NB4 (cell line): ENCODE results near the gene PSMB8.

ENCODE experiments used
- DNase-seq: peaks from one replicate; pipeline ENCODE4 v3.0.0; 2010; ENCODE audit warnings: low read depth
- H3K4me3 ChIP-seq: one replicate; pipeline ENCODE4 v1.5.1; 2011; ENCODE audit warnings: mild to moderate bottlenecking, low read depth, low read length, moderate library complexity
- MYC ChIP-seq: IDR thresholded peaks from 2 replicates; pipeline ENCODE4 v1.6.1; 2011; ENCODE audit warnings: low read depth, low read length
- POLR2A ChIP-seq: IDR thresholded peaks from 2 replicates; pipeline ENCODE4 v1.6.1; 2011; ENCODE audit warnings: mild to moderate bottlenecking; ENCODE audit not compliant: insufficient read length; ENCODE audit errors: extremely low read depth
- TF ChIP-seq, protein P1 (sequence below): IDR thresholded peaks from 2 replicates; pipeline ENCODE4 v1.6.1; 2011; ENCODE audit warnings: low read depth, low read length
- TF ChIP-seq, protein P2 (sequence below): IDR thresholded peaks from one replicate; pipeline ENCODE4 v1.5.1; 2012; ENCODE audit warnings: low read depth, low read length

PSMB8 gene

DNA sequence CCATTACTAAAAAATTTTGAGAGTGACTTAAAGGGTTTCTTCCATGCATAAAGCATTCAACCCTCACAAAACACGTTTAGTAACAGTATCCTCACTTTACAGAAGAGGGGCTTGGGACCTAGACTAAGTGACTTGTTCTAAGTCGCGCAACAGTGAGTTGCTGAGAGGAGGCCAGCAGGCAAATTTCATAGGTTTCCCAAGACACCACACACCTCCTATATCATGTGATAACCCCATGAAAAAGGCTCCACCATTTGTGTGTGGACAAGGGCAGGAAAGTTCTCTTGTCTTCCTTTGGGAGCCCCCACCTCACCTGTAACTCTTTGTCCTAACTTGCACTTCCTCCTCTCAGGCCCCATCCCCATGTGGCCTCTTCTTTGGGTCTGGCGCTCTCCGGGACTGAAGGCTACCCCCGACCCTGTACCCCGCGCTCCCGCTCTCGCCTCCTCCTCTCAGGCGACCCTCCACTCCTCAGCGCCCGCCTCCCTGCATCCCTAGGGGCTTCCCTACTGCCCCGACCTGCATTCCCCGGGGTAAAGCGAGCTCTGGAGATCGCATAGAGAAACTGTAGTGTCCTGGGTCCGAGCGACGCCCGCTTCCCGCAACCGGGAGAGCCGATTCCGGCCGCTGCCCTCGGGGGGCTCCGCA lies 392 bp downstream of the PSMB8 start:
- TF ChIP-seq, protein P1, sequence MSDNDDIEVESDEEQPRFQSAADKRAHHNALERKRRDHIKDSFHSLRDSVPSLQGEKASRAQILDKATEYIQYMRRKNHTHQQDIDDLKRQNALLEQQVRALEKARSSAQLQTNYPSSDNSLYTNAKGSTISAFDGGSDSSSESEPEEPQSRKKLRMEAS: peak; percentile 46
- TF ChIP-seq, protein P2, sequence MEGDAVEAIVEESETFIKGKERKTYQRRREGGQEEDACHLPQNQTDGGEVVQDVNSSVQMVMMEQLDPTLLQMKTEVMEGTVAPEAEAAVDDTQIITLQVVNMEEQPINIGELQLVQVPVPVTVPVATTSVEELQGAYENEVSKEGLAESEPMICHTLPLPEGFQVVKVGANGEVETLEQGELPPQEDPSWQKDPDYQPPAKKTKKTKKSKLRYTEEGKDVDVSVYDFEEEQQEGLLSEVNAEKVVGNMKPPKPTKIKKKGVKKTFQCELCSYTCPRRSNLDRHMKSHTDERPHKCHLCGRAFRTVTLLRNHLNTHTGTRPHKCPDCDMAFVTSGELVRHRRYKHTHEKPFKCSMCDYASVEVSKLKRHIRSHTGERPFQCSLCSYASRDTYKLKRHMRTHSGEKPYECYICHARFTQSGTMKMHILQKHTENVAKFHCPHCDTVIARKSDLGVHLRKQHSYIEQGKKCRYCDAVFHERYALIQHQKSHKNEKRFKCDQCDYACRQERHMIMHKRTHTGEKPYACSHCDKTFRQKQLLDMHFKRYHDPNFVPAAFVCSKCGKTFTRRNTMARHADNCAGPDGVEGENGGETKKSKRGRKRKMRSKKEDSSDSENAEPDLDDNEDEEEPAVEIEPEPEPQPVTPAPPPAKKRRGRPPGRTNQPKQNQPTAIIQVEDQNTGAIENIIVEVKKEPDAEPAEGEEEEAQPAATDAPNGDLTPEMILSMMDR: no peak
- no peak for TF ChIP-seq POLR2A
- peak; percentile 72 for TF ChIP-seq MYC
- DNase-seq: peak; percentile 46
- peak overlapping the region; percentile 87 for H3K4me3 ChIP-seq

DNA sequence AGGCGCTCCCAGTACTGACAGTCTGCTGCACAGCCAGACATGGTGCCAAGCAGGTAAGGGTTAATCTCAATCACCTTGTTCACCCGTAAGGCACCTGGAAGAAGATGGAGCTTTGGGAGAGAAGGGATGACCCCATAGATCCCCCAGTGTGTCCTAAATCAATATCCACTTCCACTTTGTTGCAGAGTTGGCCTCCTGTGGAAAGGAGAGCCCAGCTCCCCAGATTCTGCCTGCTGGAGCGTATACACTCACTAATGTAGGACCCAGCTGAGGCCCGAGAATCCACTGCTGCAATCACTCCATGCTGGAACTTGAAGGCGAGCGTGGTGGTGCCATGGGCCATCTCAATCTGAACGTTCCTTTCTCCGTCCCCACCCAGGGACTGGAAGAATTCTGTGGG lies 1.2 kb downstream of the PSMB8 start:
- no peak for DNase-seq
- H3K4me3 ChIP-seq: peak overlapping the region; percentile 87
- TF ChIP-seq, protein P1: no peak
- TF ChIP-seq POLR2A: no peak
- no peak for TF ChIP-seq MYC
- TF ChIP-seq, protein P2: no peak

DNA sequence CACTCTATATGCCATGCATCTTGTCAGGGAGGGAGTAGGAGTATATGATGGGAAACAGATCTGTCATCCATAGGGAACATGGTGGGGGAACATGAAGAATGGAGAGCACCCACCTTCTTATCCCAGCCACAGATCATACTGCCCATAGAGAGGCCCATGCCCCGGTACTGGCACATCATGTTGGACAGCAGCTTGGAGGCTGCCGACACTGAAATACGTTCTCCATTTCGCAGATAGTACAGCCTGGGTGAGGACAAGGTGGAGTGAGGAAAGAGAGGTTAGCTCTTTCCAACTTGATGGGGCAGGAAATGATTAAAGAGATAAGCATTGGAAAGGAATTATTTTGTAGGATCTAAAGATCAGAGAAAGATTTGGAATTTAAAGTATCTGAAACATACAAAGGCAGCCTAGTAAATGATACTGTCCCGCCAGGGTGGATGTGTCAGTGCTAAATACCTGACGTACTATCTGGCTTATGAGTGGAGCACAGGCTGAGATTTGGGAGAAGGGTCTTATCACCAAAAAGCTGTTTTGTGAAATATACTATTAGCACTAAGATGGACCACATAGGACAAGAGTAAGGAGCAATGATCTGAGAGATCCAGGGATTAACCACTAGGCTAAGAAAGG lies 1.7 kb downstream of the PSMB8 start:
- no peak for DNase-seq
- TF ChIP-seq, protein P1: no peak
- TF ChIP-seq POLR2A (no peak), MYC (no peak)
- TF ChIP-seq, protein P2: no peak
- no peak overlapping the region for H3K4me3 ChIP-seq

DNA sequence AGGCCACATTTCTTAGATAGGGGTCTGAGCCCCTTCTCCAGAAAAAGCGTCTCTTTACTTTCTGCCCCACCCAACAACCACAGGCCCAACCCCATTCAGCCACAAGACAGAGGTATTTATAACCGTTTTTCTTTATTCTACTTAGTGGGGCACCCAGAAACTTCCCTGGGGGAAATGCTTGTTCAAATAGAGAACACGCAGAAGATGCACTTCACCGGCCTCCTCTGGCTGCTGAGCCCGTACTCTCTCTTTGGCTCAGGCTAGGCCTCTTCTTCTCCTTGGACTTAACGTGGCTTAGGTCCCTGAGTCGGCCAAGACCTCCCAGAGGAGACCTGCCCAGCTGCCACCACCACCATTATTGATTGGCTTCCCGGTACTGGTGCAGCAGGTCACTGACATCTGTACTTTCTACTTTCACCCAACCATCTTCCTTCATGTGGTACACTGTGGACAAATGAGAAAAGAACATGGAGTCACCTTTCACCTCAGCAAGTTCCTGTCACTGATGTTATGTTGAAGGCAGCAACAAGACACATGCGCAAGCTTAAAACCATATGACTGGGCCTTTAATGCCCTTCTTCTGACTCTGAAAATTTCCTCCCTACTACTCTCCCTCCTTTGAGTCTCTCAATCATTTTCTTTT lies 3.1 kb downstream of the PSMB8 start:
- no peak overlapping the region for H3K4me3 ChIP-seq
- DNase-seq: no peak
- TF ChIP-seq, protein P2: no peak
- TF ChIP-seq, protein P1: no peak
- TF ChIP-seq MYC (no peak), POLR2A (no peak)

DNA sequence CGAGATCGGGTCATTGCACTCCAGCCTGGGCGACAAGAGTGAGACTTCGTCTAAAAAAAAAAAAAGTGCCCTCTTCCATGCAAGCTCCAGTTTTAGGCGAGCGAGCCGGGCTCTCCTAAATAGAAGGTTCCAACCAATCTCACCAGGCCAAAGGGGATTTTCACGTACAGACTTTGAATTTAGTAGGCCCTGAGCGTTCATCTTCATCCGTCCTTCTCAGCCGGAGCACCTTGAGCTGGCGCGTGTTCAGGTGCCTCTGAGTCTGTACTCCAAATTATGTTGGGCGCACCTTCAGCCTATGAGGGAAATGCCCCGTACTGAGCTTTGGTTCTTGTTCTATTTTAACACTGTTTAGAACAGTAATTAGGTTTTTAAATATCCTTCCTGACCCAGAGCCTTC lies 4.5 kb downstream of the PSMB8 start:
- H3K4me3 ChIP-seq: no peak overlapping the region
- DNase-seq: no peak
- TF ChIP-seq, protein P2: no peak
- no peak for TF ChIP-seq POLR2A
- no peak for TF ChIP-seq MYC
- TF ChIP-seq, protein P1: no peak
